Nephron progenitor cell (in vitro differentiated cells): ENCODE results near the gene AGR2.
A peak's percentile ranks its signal among the peaks of the same experiment; 100 is the strongest.

Source experiments
- DNase-seq: peaks from one replicate; pipeline ENCODE4 v3.0.0; 2021
- H3K27ac Mint-ChIP-seq: 2 replicates; pipeline ENCODE4 v1.8.0; 2021; ENCODE audit warnings: mild to moderate bottlenecking, moderate library complexity, mixed read lengths
- H3K27me3 Mint-ChIP-seq: 2 replicates; pipeline ENCODE4 v1.8.0; 2021; ENCODE audit warnings: mild to moderate bottlenecking, low read depth, mixed read lengths; ENCODE audit not compliant: poor library complexity
- H3K36me3 Mint-ChIP-seq: 2 replicates; pipeline ENCODE4 v1.8.0; 2021; ENCODE audit warnings: low read depth, mixed read lengths
- H3K4me1 Mint-ChIP-seq: 2 replicates; pipeline ENCODE4 v1.8.0; 2021; ENCODE audit warnings: mixed read lengths
- H3K4me3 Mint-ChIP-seq: 2 replicates; pipeline ENCODE4 v1.8.0; 2021; ENCODE audit warnings: mild to moderate bottlenecking, moderate library complexity, mixed read lengths
- H3K9me3 Mint-ChIP-seq: 2 replicates; pipeline ENCODE4 v1.8.0; 2021; ENCODE audit warnings: mild to moderate bottlenecking, moderate library complexity, mixed read lengths
- CTCF ChIP-seq: fragments of 200-600 bp; sonication (generic); IDR thresholded peaks from 2 replicates; pipeline ENCODE4 v1.5.0; 2021; ENCODE audit warnings: antibody characterized with exemption

The AGR2 gene

GRCh38 chr7:16801111-16801542, 3.7 kb downstream of the AGR2 start:
- Mint-ChIP-seq H3K4me1 (peaks cover 35% of the 10 kb centered on the region), H3K27ac (no peak overlapping the region), H3K36me3 (no peaks in the 10 kb centered on the region), H3K9me3 (no peaks in the 10 kb centered on the region), H3K4me3 (no peak overlapping the region), H3K27me3 (peaks cover 8% of the 10 kb centered on the region)
- DNase-seq, result no peak
- peak; percentile 51 for TF ChIP-seq CTCF

- Mint-ChIP-seq H3K4me3 (no peak overlapping the region), H3K4me1 (peaks cover 8% of the 10 kb centered on the region), H3K27me3 (peaks cover 4% of the 10 kb centered on the region), H3K27ac (no peak overlapping the region), H3K9me3 (peaks cover 8% of the 10 kb centered on the region), H3K36me3 (peaks cover 6% of the 10 kb centered on the region)
- no peak for TF ChIP-seq CTCF
- DNase-seq, result no peak
Measured at GRCh38 chr7:16795624-16796023, 9.2 kb downstream of the AGR2 start.

- Mint-ChIP-seq H3K4me1 (peaks cover 8% of the 10 kb centered on the region), H3K9me3 (peaks cover 8% of the 10 kb centered on the region), H3K36me3 (peaks cover 6% of the 10 kb centered on the region), H3K27me3 (peaks cover 4% of the 10 kb centered on the region), H3K27ac (no peak overlapping the region), H3K4me3 (no peak overlapping the region)
- TF ChIP-seq CTCF, result no peak
- DNase-seq, result no peak
Measured at GRCh38 chr7:16794986-16795385, 9.8 kb downstream of the AGR2 start.

- TF ChIP-seq CTCF, result no peak
- no peak overlapping the region for H3K27ac Mint-ChIP-seq
- peaks cover 6% of the 10 kb centered on the region for H3K36me3 Mint-ChIP-seq
- H3K9me3 Mint-ChIP-seq, result peaks cover 8% of the 10 kb centered on the region
- no peak overlapping the region for H3K4me3 Mint-ChIP-seq
- peaks cover 8% of the 10 kb centered on the region for H3K4me1 Mint-ChIP-seq
- no peak for DNase-seq
- peaks cover 4% of the 10 kb centered on the region for H3K27me3 Mint-ChIP-seq
Measured at GRCh38 chr7:16791905-16792698, 12.7 kb downstream of the AGR2 start.

- Mint-ChIP-seq H3K27me3 (no peaks in the 10 kb centered on the region), H3K4me1 (peaks cover 8% of the 10 kb centered on the region), H3K27ac (no peak overlapping the region), H3K4me3 (no peak overlapping the region), H3K36me3 (peaks cover 6% of the 10 kb centered on the region), H3K9me3 (peaks cover 8% of the 10 kb centered on the region)
- no peak for TF ChIP-seq CTCF
- no peak for DNase-seq
Measured at GRCh38 chr7:16791071-16791470, 13.7 kb downstream of the AGR2 start.

- no peak for TF ChIP-seq CTCF
- Mint-ChIP-seq H3K4me3 (no peak overlapping the region), H3K36me3 (peaks cover 6% of the 10 kb centered on the region), H3K27ac (no peak overlapping the region), H3K27me3 (no peaks in the 10 kb centered on the region), H3K9me3 (peaks cover 8% of the 10 kb centered on the region), H3K4me1 (peaks cover 14% of the 10 kb centered on the region)
- no peak for DNase-seq
Measured at GRCh38 chr7:16787127-16787526, 17.7 kb downstream of the AGR2 start.
